ENCODE results near the gene ECE1. TPM values are rescaled to one million over a fixed set of nuclear protein-coding genes. Genes with fewer than 3 reads are reported as not detected.

Gene ECE1
- total RNA-seq, 4 donors from 2014 or later: 45.6 to 175 (median 59.1) TPM

DNA sequence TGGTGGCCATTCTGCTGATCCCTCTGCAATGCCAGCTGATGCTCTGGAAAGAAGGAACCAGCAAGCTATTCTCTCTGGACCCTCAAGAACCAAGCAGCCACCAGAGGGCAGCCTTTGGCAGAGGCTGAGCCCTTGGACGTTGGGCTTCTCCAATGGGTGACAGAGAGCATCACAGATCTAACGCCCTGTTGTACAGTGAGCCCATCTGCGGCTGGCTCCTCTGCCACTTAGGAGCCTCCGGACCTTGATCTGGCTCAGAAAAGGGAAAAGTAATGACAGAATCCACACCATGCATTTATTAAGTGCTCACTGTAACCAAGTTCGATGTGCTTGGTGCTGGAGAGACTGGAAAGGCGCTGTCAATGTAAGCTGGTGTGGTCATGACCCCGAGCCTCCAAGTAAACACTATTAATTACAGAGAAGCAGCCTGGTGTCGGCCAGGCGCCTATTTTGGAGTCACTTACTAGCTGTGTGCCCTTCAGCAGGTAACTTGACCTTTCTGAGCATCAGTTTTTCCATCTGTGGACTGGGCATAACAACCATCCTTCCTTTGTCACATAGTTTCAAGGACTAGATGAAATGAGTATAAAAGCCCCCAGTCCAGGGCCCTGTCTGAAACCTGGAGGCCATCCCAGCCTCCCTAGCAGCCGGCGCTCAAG is 34.9 kb downstream of the ECE1 start:
- no peaks in the 10 kb centered on the region for H3K9me3 ChIP-seq
- no peak for TF ChIP-seq POLR2A (IDR thresholded peaks at IDR 0.05)
- TF ChIP-seq, protein P1, sequence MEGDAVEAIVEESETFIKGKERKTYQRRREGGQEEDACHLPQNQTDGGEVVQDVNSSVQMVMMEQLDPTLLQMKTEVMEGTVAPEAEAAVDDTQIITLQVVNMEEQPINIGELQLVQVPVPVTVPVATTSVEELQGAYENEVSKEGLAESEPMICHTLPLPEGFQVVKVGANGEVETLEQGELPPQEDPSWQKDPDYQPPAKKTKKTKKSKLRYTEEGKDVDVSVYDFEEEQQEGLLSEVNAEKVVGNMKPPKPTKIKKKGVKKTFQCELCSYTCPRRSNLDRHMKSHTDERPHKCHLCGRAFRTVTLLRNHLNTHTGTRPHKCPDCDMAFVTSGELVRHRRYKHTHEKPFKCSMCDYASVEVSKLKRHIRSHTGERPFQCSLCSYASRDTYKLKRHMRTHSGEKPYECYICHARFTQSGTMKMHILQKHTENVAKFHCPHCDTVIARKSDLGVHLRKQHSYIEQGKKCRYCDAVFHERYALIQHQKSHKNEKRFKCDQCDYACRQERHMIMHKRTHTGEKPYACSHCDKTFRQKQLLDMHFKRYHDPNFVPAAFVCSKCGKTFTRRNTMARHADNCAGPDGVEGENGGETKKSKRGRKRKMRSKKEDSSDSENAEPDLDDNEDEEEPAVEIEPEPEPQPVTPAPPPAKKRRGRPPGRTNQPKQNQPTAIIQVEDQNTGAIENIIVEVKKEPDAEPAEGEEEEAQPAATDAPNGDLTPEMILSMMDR (IDR thresholded peaks at IDR 0.05): peak; percentile 86 to 93 (median 92)
- no peaks in the 10 kb centered on the region for H3K27me3 ChIP-seq
- H3K36me3 ChIP-seq: no peaks in the 10 kb centered on the region
- intact Hi-C loops (cut with DNase I; ENCODE audit: low total_unique reads): loop anchor here (5.0 kb wide), 1 partner anchor 112 kb away; no protein-coding TSS in a partner anchor
- H3K4me1 ChIP-seq: no peaks in the 10 kb centered on the region
- no peak overlapping the region for H3K4me3 ChIP-seq
- peak; percentile 89 to 91 for DNase-seq
- peak overlapping the region; percentile 26 to 31 for H3K27ac ChIP-seq

DNA sequence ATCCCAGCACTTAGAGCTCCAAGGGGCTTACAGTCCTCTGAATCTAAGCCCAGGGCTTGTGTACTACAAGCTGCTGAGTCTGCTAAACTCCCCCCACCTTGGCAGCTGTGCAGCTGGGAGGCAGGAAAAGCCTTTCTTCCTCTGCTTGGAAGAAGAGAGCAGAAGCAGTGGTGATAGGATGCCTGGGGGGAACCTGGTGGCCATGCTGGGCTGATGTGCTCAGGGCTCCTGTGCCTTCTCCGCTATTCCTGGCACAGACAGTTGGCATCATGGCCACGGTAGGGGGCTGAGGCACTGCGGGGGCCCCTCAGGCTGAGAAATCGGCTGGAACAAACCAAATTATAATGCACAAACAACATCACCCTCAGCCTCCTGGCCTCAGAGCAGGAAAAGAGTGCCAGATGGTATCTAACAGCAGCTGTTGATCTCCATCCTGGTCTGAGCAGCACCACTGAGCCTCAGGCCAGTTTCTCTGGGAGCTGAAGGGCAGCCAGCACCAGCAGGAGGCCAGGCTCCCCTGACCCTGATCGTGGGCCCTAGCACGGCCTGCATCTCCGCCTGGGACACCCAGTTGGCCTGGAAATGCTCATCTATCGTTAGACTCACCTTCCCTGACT is 35.8 kb downstream of the ECE1 start:
- Histone ChIP-seq H3K4me1 (no peaks in the 10 kb centered on the region), H3K9me3 (no peaks in the 10 kb centered on the region), H3K27me3 (no peaks in the 10 kb centered on the region), H3K36me3 (no peaks in the 10 kb centered on the region), H3K27ac (peak overlapping the region; percentile 26 to 33), H3K4me3 (no peak overlapping the region)
- intact Hi-C loops (cut with DNase I; ENCODE audit: low total_unique reads): no loop called here
- TF ChIP-seq POLR2A (IDR thresholded peaks at IDR 0.05): no peak
- TF ChIP-seq, protein P1 (IDR thresholded peaks at IDR 0.05): no peak
- DNase-seq: peak in 1 of 2 donors; percentile 63

- no peaks in the 10 kb centered on the region for H3K36me3 ChIP-seq
- TF ChIP-seq, protein P1 (IDR thresholded peaks at IDR 0.05): no peak
- no peak for TF ChIP-seq POLR2A (IDR thresholded peaks at IDR 0.05)
- peak overlapping the region; percentile 31 to 72 for H3K27ac ChIP-seq
- H3K4me3 ChIP-seq: no peak overlapping the region
- H3K27me3 ChIP-seq: no peaks in the 10 kb centered on the region
- DNase-seq: peak; percentile 65 to 75
- no peaks in the 10 kb centered on the region for H3K9me3 ChIP-seq
- intact Hi-C loops (cut with DNase I; ENCODE audit: low total_unique reads): no loop called here
- H3K4me1 ChIP-seq: no peaks in the 10 kb centered on the region
Observed at GRCh38 chr1:21251773-21252471, 38.3 kb downstream of the ECE1 start.

- TF ChIP-seq POLR2A (IDR thresholded peaks at IDR 0.05): no peak
- TF ChIP-seq, protein P1 (IDR thresholded peaks at IDR 0.05): no peak
- H3K9me3 ChIP-seq: no peaks in the 10 kb centered on the region
- intact Hi-C loops (cut with DNase I; ENCODE audit: low total_unique reads): no loop called here
- no peaks in the 10 kb centered on the region for H3K27me3 ChIP-seq
- no peaks in the 10 kb centered on the region for H3K36me3 ChIP-seq
- H3K27ac ChIP-seq: no peak overlapping the region
- no peaks in the 10 kb centered on the region for H3K4me1 ChIP-seq
- H3K4me3 ChIP-seq: no peak overlapping the region
- DNase-seq: no peak
Observed at GRCh38 chr1:21249940-21250493, 40.2 kb downstream of the ECE1 start.

Measured in uterus (tissue), 4 donors.